Stimulated activated CD4-positive, alpha-beta T cell treated with anti-CD3 and anti-CD28 coated beads, Interleukin-15, amount 100 ng/mL, for 1 hour (primary cell): ENCODE data around the gene LLGL1.

ENCODE experiments used
- DNase-seq, 2 donors: peaks; one replicate each; pipeline ENCODE4 v3.0.0-alpha.2; 2020; ENCODE audit warnings: low read depth in 1 of 2, low spot score in 1 of 2

LLGL1 gene

GRCh38 chr17:18228176-18228682 is 2.8 kb downstream of the LLGL1 start:
- DNase-seq = no peak

DNA sequence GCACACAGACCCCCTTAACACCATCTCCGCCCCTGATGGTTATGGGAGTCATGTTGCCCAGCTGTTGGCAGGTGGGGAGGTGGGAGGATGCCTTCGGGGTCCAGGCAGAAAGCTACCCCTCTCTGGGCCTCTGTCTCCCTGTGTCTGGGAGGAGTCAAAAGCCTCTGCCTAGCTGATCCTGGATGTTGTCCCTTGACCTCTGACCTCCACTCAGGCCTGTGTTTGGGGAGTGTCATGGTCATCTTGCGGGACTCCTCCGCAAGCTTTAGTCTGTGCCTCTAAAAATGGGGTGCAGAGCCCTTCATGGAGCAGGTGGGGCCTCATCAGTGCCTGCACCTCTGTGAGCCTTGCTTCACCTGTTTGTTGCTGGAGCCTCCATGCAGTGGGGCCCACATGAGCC is 3.8 kb downstream of the LLGL1 start:
- DNase-seq = no peak

DNA sequence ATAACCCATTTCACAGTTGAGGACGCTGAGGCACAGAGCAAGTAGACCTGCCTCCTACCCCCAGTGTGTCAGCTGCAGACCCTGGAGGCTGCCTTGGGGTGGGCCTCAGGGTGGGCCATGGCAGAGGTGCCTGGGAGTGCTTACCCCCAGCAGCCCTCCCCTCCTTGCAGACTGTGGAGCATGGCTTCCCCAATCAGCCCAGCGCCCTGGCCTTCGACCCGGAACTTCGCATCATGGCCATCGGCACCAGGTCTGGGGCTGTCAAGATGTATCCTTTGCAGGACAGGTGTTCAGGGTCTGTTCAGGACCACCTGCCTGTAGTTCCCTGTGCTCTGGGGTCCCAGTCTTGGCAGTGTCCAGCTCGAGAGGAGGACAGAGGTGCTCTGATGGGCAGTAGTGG is 4.3 kb downstream of the LLGL1 start:
- DNase-seq = no peak

DNA sequence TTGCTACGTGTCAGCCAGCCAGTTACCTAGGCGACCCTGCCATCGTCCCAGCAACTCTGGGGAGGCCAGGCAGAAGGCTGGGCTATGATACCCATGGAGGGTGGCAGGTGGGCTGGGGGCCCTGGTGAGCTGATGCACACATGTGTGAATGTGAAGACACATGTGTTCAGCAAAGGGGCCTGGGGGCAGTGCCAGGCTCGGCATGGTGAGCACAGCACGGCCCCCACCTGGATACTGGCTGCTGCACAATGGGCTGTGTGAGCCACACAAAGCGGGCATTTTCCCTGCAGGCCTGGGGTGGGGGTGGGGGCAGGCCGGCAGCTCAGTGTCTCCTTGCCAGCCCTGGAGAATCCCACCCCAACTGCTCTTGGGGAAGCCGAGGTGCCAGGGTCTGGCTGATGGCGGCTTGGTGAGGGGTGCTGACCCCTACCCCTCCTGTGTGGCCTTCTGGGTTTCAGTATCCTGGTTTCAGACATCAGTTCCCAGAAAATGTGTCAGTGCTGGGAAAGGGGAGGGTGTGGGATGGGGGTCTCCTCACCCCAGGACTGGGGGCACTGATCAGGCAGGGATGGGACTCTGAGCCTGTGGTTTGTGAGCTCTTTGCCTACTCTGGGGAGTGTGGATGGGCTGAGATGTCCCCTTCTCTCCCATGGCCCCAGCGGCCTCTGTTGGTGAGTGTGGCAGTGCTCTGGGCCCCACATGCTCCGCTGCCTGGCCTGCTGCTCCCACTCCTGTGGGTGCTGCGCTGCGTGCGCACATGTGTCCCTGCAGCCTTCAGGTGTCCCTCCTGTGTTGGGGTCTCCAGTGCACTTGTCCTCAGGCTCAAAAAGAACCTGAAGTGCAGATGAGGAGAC is 5.1 kb downstream of the LLGL1 start:
- DNase-seq = no peak

DNA sequence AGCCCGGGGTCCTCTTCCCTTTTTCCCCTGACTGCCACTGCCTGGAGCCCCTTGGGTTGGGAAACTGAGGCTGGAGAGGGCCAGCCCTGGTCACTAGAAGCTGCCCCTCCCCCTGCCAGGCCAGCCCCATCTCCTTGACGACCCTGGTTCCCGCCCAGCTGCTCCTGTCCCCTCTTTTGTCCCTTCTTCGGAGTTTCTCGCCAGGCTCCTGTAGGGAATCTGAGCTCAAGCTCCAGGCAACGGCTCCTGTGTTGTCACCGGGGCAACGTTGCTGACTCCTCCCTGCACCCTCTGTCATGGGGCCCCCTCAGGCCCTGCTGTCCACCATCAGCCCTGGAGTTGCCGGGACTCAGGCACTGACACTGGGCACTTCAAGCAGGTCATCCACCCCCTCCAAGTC is 5.7 kb downstream of the LLGL1 start:
- no peak for DNase-seq

DNA sequence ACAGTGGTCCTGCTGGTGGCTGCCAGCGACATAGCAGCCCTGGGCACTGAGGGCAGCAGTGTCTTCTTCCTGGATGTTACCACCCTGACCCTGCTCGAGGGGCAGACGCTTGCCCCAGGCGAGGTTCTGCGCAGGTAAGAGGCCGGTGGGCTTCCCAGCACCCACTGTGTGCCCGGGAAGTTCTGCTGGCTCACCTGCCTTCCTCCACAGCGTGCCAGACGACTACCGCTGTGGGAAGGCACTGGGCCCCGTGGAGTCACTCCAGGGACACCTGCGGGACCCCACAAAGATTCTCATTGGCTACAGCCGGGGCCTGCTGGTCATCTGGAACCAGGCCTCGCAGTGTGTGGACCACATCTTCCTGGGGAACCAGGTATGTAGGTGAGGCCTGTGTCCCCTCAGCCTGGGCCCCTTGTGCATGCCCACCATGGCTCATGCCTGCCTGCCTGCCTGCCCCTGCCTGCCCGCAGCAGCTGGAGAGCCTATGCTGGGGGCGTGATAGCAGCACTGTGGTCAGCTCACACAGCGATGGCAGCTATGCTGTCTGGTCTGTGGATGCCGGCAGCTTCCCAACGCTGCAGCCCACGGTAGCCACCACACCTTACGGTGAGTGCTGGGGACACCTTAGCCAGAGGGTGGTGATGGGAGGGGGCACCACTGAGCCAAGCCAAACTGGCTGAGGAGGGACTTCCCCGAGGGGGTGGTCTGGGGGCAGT is 8.5 kb downstream of the LLGL1 start:
- DNase-seq = no peak

GRCh38 chr17:18234853-18235380 is 9.5 kb downstream of the LLGL1 start:
- DNase-seq = no peak

- no peak for DNase-seq
Observed at GRCh38 chr17:18235743-18236256, 10.4 kb downstream of the LLGL1 start.

- no peak for DNase-seq
Observed at GRCh38 chr17:18236494-18236893, 11.1 kb downstream of the LLGL1 start.

DNA sequence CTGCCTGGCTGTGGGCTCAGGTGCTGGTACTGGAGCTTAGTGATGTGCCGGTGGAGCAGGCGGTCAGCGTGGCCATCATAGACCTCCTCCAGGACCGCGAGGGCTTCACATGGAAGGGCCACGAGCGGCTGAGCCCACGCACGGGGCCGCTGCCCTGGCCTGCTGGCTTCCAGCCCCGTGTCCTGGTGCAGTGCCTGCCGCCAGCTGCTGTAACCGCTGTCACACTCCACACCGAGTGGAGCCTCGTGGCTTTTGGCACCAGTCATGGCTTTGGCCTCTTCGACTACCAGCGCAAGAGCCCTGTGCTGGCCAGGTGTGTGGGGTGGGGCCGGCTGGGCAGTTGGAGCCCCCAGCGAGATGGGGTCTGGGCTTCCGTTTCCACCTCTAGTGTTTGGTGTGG is 12.0 kb downstream of the LLGL1 start:
- DNase-seq = no peak

DNA sequence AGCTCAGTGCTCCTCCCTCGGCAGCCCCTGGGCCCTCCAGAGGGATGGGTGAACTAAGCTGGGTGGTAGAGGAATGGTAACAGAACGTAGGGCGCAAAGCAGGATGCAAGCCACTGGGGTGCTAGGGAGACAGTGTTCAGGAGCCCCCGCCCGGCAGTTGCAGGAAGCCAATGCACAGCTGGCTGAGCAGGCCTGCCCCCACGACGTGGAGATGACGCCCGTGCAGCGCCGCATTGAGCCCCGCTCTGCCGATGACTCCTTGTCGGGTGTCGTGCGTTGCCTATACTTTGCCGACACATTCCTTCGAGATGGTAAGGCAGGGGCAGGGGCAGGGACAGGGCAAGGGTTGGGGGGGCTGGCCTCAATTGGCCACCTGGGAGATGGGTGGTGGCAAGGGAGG is 12.9 kb downstream of the LLGL1 start:
- no peak for DNase-seq

DNA sequence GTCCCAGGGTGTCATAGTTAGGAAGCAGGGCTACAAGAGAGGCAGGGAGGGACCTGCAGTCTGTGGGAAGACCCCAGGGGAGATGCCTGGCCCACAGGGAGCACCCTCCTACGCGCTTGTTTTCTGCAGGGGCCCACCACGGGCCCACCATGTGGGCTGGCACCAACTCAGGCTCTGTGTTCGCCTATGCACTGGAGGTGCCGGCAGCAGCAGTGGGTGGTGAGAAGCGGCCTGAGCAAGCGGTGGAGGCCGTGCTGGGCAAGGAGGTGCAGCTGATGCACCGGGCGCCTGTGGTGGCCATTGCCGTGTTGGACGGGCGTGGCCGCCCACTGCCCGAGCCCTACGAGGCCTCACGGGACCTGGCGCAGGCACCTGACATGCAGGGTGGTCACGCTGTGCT is 15.0 kb downstream of the LLGL1 start:
- DNase-seq = no peak

- DNase-seq = no peak
Observed at GRCh38 chr17:18241229-18241871, 15.9 kb downstream of the LLGL1 start.

DNA sequence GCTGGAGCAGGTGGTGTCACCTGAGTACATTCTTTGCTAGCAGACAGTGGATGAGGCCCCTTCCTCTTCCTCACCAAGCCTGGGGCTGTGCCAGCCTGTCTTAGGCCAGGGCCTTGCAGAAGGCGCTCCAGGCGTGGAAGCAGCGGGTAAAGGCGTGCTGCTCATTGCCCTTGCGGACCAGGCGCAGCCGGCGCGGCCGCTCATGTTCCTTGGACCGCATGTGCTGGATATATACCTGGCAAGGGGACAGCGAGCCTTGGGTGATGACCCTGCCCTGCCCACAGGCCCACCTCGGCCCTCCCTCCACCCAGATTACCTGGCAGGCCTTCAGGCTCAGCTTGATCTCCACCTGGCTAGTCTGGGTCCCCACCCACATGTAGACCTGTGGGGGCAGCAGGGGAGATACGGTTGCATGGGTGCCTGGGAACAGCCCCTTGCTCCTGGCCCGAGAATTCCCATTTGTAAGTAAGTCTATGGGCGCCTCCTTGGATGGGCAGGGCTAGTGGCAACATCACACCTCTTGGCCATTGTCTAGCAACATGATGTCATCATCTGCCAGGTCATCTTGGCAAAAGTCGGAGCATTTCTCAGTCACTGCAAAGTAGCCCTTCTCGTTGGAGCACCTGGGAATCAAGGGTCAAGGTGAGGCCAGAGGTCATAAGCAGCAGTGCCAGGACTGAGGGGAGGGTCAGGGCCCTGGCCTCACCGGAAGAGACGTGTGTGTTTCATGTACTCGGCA is 19.8 kb downstream of the LLGL1 start:
- DNase-seq = no peak

DNA sequence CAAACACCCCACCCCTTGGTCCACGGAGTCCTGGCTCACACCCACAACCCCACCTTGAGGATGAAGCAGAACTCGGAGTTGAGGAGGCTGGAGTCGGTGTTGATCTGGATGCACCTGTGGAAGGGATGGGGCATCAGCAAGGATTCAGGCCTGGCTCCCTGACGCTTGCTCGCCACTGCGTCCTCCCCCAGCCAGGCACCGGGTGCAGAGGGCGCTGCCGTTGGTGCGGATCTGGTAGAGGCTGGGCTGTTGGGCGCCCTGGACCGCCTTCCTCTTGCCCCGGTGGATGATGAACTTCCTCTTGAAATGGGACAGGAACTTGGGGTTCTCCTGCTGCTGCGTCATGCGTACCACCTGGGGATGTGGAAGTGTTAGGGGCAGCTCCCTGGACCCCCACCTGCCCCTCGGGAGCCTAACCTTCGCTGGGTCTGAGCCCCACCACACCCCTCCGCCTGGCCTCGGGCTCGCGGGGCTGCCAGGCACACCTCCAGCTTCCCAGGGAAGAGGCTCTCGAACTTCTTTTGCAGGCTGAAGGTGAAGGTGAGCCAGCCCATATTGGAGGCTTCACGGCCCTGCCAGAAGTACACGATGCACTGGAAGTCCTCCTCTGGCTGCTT is 20.8 kb downstream of the LLGL1 start:
- no peak for DNase-seq

DNA sequence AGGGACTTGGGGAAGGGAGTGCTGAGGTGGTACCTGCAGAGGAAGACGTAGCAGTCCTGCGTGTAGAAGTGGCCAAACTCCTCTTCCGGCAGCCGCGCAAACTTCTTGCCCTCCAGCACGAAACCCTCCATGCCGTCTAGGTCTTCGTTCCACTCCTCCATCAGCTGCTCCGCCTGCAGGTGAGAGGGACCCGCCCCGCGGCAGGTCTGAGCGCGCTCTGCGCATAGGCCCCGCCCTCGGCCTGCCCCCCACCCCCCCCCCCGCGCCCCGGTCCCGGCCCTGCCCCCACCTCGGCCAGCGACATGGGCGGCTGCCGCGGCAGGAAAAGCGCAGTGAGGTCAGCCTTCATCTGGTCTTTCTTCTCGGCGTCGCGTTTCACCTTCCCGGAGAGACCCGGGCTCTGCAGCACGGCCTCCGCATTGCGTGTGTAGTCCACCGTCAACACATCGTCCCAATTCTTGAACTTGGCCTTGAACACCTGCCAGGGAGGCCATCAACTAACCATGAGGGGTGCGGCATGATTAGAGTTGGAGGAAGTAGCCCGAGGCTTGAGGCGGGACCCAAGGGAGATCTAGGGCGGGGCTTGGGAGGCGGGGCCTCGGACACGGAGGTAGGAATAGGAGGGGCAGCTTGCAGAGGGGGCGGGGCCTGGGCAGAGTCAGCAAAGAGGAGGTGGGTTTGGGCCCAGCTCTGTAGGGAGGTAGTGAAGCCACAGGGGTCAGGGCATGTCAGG is 21.6 kb downstream of the LLGL1 start:
- DNase-seq = no peak

- DNase-seq = no peak
Observed at GRCh38 chr17:18247613-18248001, 22.2 kb downstream of the LLGL1 start.

DNA sequence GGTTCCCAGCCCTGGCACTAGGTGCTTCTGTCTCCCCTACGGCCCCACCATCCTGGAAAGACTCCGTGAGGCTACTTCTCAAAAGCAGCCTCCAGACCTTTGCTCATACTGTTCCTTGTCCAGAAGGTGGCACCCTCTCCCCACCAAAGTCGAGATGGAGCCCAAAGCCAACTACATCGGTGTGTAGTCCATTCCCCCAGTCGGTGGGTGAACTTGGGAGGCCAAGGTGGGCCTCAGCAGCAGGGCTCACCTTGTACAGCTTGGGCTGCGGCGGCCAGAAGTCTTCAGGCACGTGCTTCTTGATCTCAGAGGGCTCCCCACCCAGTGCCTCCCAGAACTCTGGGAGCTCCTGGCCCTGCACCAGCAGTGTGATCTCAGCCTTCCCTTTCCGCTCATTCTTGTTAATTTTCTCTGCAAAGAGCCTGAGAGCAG is 22.9 kb downstream of the LLGL1 start:
- peak; percentile 25 to 36 for DNase-seq

- DNase-seq = no peak
Observed at GRCh38 chr17:18248811-18249210, 23.4 kb downstream of the LLGL1 start.

GRCh38 chr17:18250259-18250658 is 24.8 kb downstream of the LLGL1 start:
- no peak for DNase-seq
